GM18873 (cell line): ENCODE data around the gene HS6ST3.

Experiments
- ATAC-seq: cut with Tn5 transposase; IDR thresholded peaks from one replicate; pipeline ENCODE4 v1.9.1; 2021; ENCODE audit warnings: mild to moderate bottlenecking, moderate library complexity, moderate number of reproducible peaks; ENCODE audit not compliant: unreplicated experiment, low FRiP score

HS6ST3 gene

DNA sequence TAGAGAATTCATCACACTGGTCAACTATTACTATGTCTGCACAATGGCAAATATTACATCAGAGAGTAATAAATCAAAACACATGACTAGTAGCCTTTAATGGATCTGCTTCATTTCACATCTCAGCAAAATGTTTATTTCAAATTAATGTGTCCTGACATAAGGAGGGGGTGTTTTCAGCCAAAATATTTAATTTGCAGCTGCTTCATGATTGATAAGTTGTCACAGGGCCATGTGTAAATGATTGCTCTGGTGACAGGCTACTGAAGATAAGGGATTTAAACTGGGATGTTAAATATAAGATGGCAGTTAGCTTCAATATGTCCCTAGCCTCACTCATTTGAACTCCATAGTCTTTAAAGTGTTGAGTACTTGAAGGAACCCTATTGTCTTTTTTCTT, 601.1 kb downstream of the HS6ST3 start:
- no peak for ATAC-seq

DNA sequence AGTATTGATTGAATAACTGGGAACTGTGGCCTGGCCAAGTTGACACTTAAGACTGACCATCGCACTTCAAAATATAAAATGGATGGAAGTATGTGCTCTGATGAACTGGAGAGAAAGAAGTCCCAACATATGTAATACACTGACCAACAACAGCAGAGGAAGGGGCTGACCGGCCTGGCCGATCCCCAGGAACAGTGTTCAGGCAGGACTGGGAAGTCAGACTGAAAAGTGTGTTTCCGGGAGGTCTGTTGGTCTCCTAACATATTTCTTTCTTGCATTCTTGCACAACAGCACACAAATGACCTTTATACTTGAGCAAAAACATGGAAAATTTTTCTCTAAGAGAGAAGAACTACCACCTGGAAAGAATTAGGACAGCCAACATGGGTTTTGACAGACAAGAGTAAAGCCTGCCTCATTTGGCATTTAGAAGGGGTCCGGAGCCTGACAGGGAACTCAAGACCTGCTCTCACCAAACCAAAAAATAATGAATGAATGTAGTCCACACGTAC, 606.5 kb downstream of the HS6ST3 start:
- ATAC-seq, result no peak

DNA sequence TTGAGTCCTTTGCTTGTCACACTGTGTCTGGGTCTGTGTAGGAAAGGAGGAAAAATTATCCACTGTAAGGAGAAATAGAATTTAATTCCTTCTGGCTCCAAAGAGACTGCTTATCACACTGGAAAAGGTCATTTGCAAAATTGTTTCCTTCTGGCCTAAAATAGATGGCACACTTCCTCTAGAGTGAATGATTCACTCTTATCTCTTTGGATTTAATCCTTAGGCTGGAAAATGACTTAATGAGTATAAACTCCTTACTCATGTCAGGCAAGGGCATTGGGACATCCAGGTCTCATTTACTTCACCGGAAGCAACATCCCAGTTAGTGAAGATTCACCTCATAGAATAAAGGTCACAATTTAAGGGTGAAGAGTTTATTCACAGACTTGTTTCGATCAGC, 610.8 kb downstream of the HS6ST3 start:
- ATAC-seq, result no peak

DNA sequence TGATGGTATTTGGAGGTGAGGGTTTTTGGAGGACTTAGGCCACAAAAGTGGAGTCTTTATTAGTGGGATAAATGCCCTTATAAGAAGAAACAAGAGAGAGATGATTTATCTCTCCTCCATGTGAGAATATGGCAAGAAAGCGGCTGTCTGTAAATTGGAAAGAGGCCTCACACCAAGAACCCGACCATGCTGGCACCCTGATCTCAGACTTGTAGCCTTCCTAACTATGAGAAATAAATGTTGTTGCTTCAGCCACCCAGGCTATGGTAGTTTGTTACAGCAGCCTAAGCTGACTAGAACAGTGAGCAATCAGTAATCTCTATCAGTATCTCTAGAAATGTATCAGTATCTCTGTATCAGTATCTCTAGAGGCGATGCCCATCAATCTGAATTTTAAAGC, 617.2 kb downstream of the HS6ST3 start:
- no peak for ATAC-seq

DNA sequence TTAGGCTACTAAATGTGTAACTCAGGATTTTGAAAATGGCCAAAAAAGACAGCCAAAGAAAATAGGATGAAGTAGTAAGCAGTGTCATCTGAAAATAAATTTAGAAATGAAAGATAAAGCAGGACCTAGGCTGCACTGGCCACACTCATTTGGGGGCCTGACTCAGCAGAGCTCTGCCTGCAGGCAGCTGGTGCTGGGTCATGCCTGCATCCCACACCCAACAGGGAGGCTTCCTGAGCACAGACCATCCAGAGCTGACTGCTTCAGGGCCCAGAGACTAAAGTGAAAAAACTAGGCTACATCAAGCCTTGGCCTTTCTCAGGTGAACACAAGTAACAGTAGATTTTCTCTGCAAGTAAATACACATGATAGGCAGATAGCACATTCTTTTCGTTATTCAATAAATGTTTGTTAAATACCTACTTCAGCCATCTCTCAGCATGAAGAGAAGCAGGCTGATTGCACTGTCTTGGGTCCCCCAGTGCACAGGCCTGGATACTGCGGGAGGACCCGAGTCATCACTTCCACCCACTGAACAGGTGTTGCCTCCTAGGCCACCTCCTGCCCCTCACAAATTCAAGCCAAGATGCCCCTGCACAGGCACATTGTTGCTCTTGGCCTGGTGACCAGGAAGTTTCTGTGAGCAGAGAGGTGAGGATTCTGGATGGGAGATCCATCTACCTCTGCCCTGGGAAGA, 620.4 kb downstream of the HS6ST3 start:
- ATAC-seq, result no peak

DNA sequence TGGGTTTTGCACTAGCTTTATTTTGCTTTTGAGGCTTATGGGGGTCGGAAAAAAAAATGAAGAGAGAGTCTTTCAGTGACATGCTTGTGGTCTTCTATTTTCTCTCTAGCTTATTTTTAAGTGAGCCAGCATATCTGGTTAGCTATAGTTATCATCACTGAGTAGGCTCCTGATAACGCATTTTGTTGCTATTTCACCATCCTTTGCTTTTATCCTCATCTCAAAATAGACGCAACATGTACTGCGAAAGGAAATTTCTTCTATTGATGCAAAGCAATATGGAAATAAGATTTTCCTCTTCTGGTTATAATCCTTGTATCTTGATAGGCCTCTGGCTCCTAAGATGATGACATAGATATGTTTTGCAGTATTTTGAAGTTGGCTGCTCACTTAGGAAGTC, 630.5 kb downstream of the HS6ST3 start:
- no peak for ATAC-seq

DNA sequence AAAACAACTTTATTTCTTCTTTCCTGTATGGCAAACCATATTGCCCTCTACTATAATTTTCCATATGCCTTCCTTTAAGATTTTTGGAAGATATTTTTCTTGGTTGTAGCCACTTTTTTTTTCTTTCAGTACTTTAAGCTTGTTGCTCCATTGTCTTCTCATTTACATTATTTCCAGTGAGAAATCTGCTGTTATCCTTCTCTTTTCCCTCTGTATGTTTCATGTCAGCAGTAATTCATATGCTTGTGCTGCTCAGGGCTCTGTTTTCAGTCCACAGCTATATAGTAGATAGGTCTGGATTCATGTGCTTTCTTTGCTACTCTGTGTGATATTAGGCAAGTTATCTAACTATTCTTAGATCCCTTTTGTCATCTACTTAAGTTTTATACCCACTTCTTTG, 636.7 kb downstream of the HS6ST3 start:
- no peak for ATAC-seq

DNA sequence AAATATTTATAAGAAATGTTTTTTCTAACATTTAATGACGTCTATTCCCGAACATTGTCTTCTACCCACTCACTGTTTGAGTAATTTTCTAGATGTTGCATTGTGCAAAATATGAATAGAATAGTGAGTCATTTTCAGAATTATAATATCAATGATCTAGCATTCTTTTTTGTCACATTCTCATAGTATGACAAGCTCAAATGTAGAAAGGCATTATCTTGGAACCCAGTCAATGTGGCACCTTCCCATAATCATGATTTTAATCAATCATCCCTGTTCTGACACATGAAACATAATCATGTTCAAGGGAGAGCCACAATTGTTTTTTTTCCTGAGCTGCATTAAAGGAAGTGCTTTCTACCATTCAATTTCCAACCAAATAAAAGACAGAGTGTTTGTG, 638.6 kb downstream of the HS6ST3 start:
- ATAC-seq, result no peak

DNA sequence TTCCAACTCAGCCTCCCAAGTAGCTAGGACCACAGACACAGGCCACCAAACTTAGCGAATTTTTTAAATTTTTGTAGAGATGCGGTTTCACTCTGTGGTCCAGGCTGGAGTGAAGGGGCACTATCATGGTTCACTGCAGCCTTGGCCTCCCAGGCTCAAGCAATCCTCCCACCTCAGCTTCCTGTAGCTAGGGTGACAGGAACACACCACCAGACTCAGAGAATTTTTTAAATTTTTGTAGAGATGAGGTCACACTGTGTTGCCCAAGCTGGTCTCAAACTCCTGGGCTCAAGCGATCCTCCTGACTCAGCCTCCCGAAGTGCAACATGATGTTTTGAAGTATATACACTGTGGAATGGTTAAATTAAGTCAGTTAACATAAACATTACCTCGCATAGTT, 640.8 kb downstream of the HS6ST3 start:
- no peak for ATAC-seq

DNA sequence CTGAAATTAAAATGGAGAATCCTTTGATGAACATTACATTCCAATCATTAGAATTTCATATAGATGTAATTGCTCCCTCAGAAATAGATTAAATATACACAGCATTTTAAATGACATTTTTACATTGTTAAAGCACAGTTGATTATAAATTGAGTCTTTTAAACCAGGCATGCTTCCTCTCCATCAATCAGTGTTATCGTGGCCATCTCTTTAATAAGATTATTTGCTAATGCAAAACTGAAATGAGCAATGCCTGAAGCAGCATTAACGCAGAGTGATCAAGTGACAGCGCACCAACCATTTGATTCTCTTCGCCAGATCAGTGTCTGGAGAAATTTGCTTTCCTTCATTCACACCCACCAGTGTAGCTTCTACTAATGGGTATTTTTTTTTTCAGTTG, 644.6 kb downstream of the HS6ST3 start:
- no peak for ATAC-seq

DNA sequence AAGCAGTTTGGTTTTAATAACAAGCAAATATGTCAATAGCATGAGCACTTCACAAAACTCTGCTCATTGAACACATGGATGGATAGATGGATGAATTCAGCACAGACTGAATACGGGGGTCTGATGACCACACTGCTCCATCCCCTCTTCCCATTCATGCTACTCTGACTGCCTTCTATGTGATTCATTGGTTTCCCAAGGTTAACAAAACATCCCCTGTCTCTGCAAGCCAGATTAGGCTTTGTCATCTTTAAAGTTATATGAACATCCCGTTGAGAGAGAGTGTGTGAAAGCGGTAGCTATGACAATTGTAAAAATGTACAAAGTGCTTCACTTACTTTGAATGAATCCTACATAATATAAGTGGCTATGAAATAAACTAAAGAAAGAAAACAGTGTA, 651.9 kb downstream of the HS6ST3 start:
- no peak for ATAC-seq

DNA sequence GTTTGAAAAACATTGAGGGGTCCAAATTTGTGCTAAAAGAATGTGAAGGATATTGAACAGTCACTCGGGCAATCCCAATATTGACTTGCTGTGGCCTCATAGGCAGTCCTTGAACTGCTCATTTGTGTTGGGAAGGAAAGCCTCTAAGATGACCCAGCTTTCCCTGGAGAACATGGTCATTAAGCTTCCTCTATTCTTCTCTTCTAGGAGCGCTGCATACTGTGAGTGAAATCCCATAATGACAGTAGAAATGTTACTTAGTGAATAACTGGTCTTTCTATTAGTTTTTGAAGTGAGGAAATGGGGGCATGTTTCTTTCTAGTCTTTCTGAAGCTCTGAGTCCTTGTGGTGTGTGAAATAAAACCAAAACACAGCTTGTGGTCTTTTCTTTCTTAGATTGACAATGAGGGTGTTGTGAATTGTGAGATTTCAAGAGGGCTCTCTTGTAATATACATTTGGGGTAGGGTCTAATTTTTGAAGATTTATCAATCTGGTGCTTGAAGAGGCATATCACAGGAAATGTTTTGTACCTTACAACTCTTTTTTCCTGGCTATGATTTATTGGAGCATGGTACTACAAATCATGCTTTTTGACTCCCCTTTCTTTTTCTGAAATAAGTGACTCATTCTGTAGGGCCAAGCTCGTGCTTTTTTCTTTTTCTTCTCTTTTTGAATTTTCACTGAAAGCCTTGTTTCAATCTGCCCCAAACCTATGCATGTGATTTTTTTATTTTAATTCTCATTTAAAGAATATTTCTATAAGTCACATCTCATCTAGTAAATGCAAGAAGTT, 653.6 kb downstream of the HS6ST3 start:
- ATAC-seq, result no peak

DNA sequence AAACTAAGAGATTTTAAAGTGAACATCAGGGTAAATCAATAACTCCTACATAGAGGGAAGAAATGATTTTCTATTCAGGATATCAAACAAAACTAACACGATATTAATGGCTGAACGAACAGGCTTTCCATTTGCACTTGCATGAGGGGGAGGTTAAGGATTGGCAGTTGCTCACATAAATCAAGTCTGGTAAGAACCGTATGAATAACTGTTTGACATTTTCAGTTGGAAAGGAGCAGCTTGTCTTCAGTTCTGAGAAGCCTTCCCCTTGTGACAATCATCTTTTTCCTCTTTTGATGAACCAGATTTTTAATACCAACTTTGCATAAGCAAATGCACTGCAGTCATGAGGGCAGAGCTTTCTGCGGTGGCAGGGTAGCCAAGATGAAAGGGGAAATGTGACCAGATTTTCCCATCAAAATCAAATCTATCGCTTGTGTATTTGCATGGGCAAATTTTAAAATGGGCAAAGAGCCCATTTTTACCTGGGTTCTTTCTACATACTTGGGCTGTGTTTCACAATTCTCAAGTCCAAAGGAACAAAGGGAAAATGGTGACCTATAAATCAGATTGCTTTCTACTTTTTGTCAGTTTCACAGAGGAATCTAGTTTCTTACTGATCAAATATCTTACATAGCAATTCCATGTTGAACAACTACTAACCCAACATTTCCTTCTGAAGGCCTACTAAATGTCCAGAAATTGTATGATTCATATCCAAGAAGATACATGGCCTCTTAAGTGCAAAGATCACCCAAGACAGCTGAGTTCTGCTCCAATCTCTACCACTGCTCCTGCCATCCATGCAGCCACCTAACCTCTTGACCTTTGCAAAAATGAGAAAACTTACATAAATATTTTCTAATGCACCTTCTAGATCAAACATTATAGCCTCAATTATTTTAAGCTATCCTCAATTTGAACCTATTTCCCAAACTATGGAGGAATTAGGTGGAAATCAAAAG, 654.7 kb downstream of the HS6ST3 start:
- no peak for ATAC-seq

DNA sequence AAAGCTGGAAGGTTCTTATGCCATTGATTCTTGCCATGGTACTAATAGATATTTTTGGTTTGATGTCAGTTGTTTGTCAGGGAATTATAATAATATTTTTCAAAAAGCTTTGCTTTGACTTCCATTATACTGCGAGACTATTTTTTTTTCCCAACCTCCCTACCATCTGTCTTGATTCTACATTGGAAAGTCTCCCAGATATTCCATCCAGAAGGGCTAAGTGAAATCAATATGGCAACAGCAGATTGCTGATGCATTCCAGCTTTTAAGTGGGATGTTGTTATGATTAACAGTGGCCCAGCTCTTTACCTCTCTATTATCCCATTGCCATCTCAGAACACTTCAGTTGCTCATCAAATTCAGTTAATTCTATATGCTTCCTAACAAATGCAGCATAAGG, 657.0 kb downstream of the HS6ST3 start:
- ATAC-seq, result no peak

DNA sequence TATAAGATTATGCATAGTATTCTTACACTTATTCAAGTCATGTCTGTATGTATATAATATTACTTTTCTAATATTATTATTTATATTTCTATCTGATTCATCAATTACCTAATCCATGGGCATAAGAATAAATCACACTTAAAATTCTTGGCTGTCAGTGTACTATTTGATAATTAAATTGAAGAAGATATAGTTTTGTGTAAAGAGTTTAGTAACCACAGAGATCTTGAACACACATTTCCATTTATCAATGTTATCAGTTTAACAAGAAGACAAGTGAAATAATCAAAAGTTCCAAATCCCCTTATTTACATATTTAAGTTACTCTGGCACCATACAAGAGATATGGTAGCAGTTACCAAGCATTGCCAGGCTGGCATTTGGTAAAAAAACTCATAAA, 659.9 kb downstream of the HS6ST3 start:
- no peak for ATAC-seq

DNA sequence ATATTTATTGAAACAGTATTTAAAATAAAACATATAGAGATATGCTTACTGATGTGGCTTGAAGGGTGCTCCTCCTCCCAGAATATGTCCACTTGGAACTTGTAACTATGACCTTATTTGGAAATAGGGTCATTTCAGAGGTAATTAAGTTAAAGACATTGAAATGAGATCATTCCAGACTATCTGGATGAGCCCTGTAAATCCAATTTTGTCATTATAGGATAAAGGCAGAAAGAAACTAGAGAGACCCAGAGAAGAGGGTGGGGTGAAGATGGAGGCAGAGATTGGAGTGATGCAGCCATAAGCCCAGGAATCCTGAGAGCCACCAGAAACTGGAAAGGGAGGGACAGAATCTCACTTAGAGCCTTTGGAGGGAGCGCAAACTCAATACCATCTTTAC, 661.2 kb downstream of the HS6ST3 start:
- no peak for ATAC-seq

DNA sequence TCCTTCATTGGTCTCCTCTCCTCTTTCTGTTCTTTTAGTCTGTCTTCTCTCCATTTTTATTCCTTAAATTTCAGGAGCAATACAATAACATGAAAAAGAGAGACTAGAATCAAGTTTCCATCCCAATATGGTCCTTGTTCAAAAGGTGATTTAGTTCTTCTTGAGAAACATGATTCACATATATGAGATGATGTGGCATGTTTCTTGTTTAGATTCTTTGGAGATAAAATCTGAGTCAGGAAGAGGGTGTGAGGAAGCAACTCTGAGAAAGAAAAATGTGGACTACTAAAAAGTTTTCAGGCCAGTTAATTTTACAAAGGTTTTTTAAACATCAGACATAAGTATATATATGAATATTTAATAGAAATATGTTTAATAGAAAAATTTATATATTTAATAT, 673.0 kb downstream of the HS6ST3 start:
- no peak for ATAC-seq

DNA sequence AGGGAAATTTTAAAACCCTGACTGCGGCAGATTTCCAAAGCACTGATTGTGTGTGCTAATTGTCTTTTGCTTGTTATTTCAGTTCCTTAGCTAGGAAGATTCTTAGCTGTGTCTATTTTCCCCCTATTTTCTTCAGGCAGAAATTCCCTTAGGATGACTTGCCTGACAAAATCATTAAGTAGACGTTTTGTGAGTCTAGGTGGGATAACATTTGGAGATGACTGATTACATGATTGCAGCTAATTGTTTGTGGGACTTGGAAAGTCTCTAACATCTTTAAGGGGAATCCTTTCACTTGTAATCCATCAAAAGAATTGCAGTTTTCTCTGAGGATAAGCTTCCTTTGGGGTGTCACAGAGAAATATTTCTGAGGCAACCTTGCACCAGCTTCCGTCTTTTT, 676.4 kb downstream of the HS6ST3 start:
- ATAC-seq, result no peak

DNA sequence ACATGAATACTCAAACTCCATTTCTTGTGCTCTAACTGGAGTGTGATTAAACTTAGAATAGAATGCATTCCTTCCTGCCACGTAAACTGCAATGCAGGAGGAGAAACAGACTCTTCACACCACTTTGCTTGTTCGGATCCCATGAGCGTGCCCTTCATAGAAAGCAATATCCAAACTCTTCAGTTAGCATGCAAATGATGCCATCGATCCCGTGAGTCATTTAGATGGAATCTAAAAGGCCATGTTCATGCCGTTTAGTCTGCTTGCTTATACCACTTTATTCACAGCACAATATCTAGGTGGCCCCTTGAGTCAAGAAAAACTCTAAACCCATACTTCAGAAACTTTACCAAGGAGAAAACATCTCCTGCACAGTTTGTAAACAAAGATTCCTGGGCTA, 678.6 kb downstream of the HS6ST3 start:
- ATAC-seq, result no peak

DNA sequence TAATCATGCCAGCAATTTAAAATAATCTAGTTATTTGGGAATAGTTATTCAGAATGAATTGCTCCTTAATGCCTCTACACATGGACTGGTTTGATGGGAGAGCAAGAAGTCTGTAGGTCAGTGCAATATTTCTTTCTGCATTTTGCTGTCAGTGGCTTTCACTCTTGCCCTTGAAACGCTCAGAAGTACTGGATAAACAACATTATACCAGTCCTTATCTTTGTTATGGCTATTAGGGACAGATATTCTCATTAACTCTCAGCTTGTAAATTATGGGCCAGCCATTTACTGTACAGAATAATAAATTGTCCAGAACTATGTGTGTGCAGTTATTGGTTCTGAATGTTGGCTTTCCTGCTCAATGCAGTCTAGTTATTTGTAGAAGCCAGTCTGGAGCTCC, 680.0 kb downstream of the HS6ST3 start:
- no peak for ATAC-seq
